K562 (cell line): ENCODE measurements around the gene LAPTM5. TPM values are rescaled to one million over a fixed set of nuclear protein-coding genes. Genes with fewer than 3 reads are reported as not detected.
A peak's percentile ranks its signal among the peaks of the same experiment; 100 is the strongest.

Experiments
- COPS2 ChIP-seq: fragments of 450-650 bp; conservative IDR thresholded peaks from 2 replicates; pipeline ENCODE4 v1.6.1; 2016; ENCODE audit warnings: mild to moderate bottlenecking, moderate library complexity
- GATA2 ChIP-seq: sonication (generic); formaldehyde crosslinking; IDR thresholded peaks from 2 replicates; pipeline ENCODE4 v1.4.0; 2020; ENCODE audit warnings: mild to moderate bottlenecking, missing genetic modification reagents
- HCFC1 ChIP-seq: IDR thresholded peaks from 2 replicates; pipeline ENCODE4 v1.6.1; 2012; ENCODE audit warnings: low read depth, low read length, improper control_type of control experiment
- HEY1 ChIP-seq: fragments of 250-450 bp; sonication (Bioruptor Pico); IDR thresholded peaks from 2 replicates; pipeline ENCODE4 v1.5.0; 2020; ENCODE audit warnings: mild to moderate bottlenecking, moderate library complexity, borderline replicate concordance
- KDM5B ChIP-seq: fragments of 200-600 bp; sonication (generic); IDR thresholded peaks from 2 replicates; pipeline ENCODE4 v1.6.1; 2012; ENCODE audit warnings: low read depth, mild to moderate bottlenecking, moderate library complexity, low read length, control low read depth, inconsistent platforms; ENCODE audit not compliant: insufficient replicate concordance
- MEF2D ChIP-seq: conservative IDR thresholded peaks from 2 replicates; pipeline ENCODE4 v1.6.1; 2016; ENCODE audit warnings: low read depth, missing genetic modification characterization, missing compliant biosample characterization
- MIER1 ChIP-seq: fragments of 450-650 bp; IDR thresholded peaks from 2 replicates; pipeline ENCODE4 v1.6.1; 2016; ENCODE audit warnings: antibody characterized with exemption, mild to moderate bottlenecking, low read depth
- MNT ChIP-seq, 2 experiments: fragments of 450-650 bp; conservative IDR thresholded peaks; 2 replicates each; pipeline ENCODE4 v1.6.1; 2017; ENCODE audit warnings: mild to moderate bottlenecking in 2 of 2, moderate library complexity in 2 of 2
- NFYB ChIP-seq: IDR thresholded peaks from 2 replicates; pipeline ENCODE4 v1.6.1; 2011; ENCODE audit warnings: mild to moderate bottlenecking, moderate library complexity; ENCODE audit not compliant: insufficient read length; ENCODE audit errors: extremely low read depth
- NR2C2 ChIP-seq, 2 experiments: fragments of 200-800 bp in 1 of 2; sonication (Bioruptor generic) in 1 of 2; sonication (generic) in 1 of 2; formaldehyde crosslinking in 1 of 2; IDR thresholded peaks; 2 replicates each; pipeline versions ENCODE4 v1.6.1 to v1.8.0; 2016 to 2022; ENCODE audit warnings: mild to moderate bottlenecking in 1 of 2, missing compliant biosample characterization in 1 of 2, missing genetic modification characterization in 1 of 2, missing genetic modification reagents in 1 of 2
- NRF1 ChIP-seq, 2 experiments: fragments of 450-650 bp; IDR thresholded peaks in 1 of 2; conservative IDR thresholded peaks in 1 of 2; 2 replicates each; pipeline ENCODE4 v1.6.1; 2014; ENCODE audit warnings: mild to moderate bottlenecking in 2 of 2
- PHF8 ChIP-seq: fragments of 200-600 bp; sonication (generic); IDR thresholded peaks from 2 replicates; pipeline ENCODE4 v1.6.1; 2012; ENCODE audit warnings: mixed run types, mild to moderate bottlenecking, inconsistent platforms, low read length, moderate library complexity, borderline replicate concordance
- RNF2 ChIP-seq: sonication (generic); IDR thresholded peaks from 2 replicates; pipeline ENCODE4 v1.6.1; 2016
- SREBF2 ChIP-seq: sonication (generic); formaldehyde crosslinking; IDR thresholded peaks from 2 replicates; pipeline ENCODE4 v1.4.0; 2020; ENCODE audit warnings: mild to moderate bottlenecking, missing genetic modification reagents
- STAT5A ChIP-seq: IDR thresholded peaks from 2 replicates; pipeline ENCODE4 v1.6.1; 2012; ENCODE audit warnings: low read length, inconsistent platforms, borderline replicate concordance
- TGIF2 ChIP-seq: sonication (generic); formaldehyde crosslinking; IDR thresholded peaks from 2 replicates; pipeline ENCODE4 v1.8.1; 2022; ENCODE audit warnings: mild to moderate bottlenecking, missing genetic modification reagents, moderate library complexity
- THRA ChIP-seq: fragments of 450-650 bp; IDR thresholded peaks from 2 replicates; pipeline ENCODE4 v1.6.1; 2017; ENCODE audit warnings: mild to moderate bottlenecking, moderate library complexity
- ZKSCAN8 ChIP-seq: fragments of 200-800 bp; sonication (Bioruptor generic); IDR thresholded peaks from 2 replicates; pipeline ENCODE4 v1.6.1; 2016; ENCODE audit warnings: missing genetic modification characterization, missing compliant biosample characterization
- ZNF133 ChIP-seq: fragments of 250-450 bp; sonication (Bioruptor Pico); IDR thresholded peaks from 2 replicates; pipeline ENCODE4 v1.4.0; 2020; ENCODE audit warnings: mild to moderate bottlenecking
- ZNF253 ChIP-seq: fragments of 250-450 bp; sonication (Bioruptor Pico); conservative IDR thresholded peaks from 2 replicates; pipeline ENCODE4 v1.6.1; 2021; ENCODE audit warnings: mild to moderate bottlenecking
- ZNF57 ChIP-seq: fragments of 450-650 bp; formaldehyde crosslinking; IDR thresholded peaks from 2 replicates; pipeline ENCODE4 v1.4.0; 2020; ENCODE audit warnings: mild to moderate bottlenecking, moderate library complexity
- polyA plus RNA-seq, 8 experiments: library from polyadenylated mRNA; depleted of rRNA in 4 of 8; stranded (reverse) in 5 of 8; unstranded in 3 of 8; fragments of >200 nt; fragmentation: Nextera tagmentation in 2 of 8; fragmentation: Illumina TruSeq in 1 of 8; extraction: Ambion mirVana in 2 of 8; extraction: Trizol in 1 of 8; gene quantifications; 2 replicates each; pipeline versions ENCODE4 v1.2.1 to v1.2.3, GENCODE V29; 2011 to 2014; ENCODE audit warnings: inconsistent platforms in 1 of 8, missing spikeins in 1 of 8
- total RNA-seq, 7 experiments: library from RNA; depleted of rRNA in 6 of 7; stranded (reverse); fragments of >200 nt in 6 of 7; fragmentation: Illumina TruSeq in 2 of 7; extraction: Trizol in 2 of 7; gene quantifications; 2 replicates each; pipeline versions ENCODE4 v1.2.1 to v1.2.3, GENCODE V29; 2011 to 2021; ENCODE audit warnings: low replicate concordance in 1 of 7
- TF ChIP-seq, protein P1 (sequence below): fragments of 250-450 bp; sonication (Bioruptor Pico); IDR thresholded peaks from 2 replicates; pipeline ENCODE4 v1.8.0; 2022; ENCODE audit warnings: inconsistent platforms, mild to moderate bottlenecking, moderate library complexity, borderline replicate concordance
- TF ChIP-seq, protein P2 (sequence below): fragments of 250-450 bp; sonication (Bioruptor Pico); IDR thresholded peaks from 2 replicates; pipeline ENCODE4 v1.8.0; 2022; ENCODE audit warnings: inconsistent platforms

The LAPTM5 gene
- total and polyA plus RNA-seq, 9 of the 15 experiments (the other 6 are each of a cell fraction or from before 2014, with no cell fraction given): 2.4 to 47.3 (median 20.3) TPM

- no peak for TF ChIP-seq MNT (conservative IDR thresholded peaks at IDR 0.05)
- TF ChIP-seq HCFC1: no peak
- no peak for TF ChIP-seq MIER1
- 0 out of 2 replicates have a peak, but pooled peaks have one; percentile 15 for TF ChIP-seq ZNF133 (CRISPR knock-in tag)
- no peak for TF ChIP-seq HEY1 (CRISPR knock-in tag)
- TF ChIP-seq ZNF57 (CRISPR knock-in tag): peak; percentile 75; the same call in 1 of the 2 replicates
- no peak for TF ChIP-seq GATA2 (CRISPR knock-in tag)
- no peak for TF ChIP-seq NR2C2 (CRISPR knock-in tag; IDR thresholded peaks at IDR 0.05)
- no peak for TF ChIP-seq NR2C2 (tag; IDR thresholded peaks at IDR 0.05)
- TF ChIP-seq PHF8: no peak; the same call in 1 of the 2 replicates
- no peak for TF ChIP-seq RNF2
- TF ChIP-seq NRF1 (conservative IDR thresholded peaks at IDR 0.05 in 1 of 2, IDR thresholded peaks at IDR 0.05 in 1 of 2): no peak
- TF ChIP-seq THRA: no peak
- TF ChIP-seq SREBF2 (CRISPR knock-in tag): no peak
- TF ChIP-seq ZNF253: no peak
- TF ChIP-seq, protein P1, sequence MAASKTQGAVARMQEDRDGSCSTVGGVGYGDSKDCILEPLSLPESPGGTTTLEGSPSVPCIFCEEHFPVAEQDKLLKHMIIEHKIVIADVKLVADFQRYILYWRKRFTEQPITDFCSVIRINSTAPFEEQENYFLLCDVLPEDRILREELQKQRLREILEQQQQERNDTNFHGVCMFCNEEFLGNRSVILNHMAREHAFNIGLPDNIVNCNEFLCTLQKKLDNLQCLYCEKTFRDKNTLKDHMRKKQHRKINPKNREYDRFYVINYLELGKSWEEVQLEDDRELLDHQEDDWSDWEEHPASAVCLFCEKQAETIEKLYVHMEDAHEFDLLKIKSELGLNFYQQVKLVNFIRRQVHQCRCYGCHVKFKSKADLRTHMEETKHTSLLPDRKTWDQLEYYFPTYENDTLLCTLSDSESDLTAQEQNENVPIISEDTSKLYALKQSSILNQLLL (CRISPR knock-in tag): no peak
- no peak; the same call in 1 of the 2 replicates for TF ChIP-seq ZKSCAN8 (CRISPR knock-in tag)
- TF ChIP-seq, protein P2, sequence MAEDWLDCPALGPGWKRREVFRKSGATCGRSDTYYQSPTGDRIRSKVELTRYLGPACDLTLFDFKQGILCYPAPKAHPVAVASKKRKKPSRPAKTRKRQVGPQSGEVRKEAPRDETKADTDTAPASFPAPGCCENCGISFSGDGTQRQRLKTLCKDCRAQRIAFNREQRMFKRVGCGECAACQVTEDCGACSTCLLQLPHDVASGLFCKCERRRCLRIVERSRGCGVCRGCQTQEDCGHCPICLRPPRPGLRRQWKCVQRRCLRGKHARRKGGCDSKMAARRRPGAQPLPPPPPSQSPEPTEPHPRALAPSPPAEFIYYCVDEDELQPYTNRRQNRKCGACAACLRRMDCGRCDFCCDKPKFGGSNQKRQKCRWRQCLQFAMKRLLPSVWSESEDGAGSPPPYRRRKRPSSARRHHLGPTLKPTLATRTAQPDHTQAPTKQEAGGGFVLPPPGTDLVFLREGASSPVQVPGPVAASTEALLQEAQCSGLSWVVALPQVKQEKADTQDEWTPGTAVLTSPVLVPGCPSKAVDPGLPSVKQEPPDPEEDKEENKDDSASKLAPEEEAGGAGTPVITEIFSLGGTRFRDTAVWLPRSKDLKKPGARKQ: no peak
- no peak for TF ChIP-seq KDM5B
- no peak for TF ChIP-seq NFYB
- TF ChIP-seq MEF2D (tag): no peak
- TF ChIP-seq COPS2: no peak
- no peak for TF ChIP-seq STAT5A
- no peak for TF ChIP-seq TGIF2
Measured at GRCh38 chr1:30768159-30768829, 10.7 kb upstream of the LAPTM5 start (continued).
